Neural cell (in vitro differentiated cells): ENCODE results near the gene MYO18A. TPM values are rescaled to one million over a fixed set of nuclear protein-coding genes. Genes with fewer than 3 reads are reported as not detected.
A peak's percentile ranks its signal among the peaks of the same experiment; 100 is the strongest.

ENCODE experiments used
- H2AFZ ChIP-seq: fragments of 200-600, 300-800 bp; sonication (generic), shearing (Covaris generic); 2 replicates; pipeline ENCODE4 v1.6.0; 2014; ENCODE audit warnings: low read depth, mild to moderate bottlenecking, antibody characterized with exemption, low read length, moderate library complexity
- H3F3A ChIP-seq: fragments of 200-600 bp; shearing (Covaris generic); 2 replicates; pipeline ENCODE4 v1.6.1; 2016; ENCODE audit warnings: mild to moderate bottlenecking, moderate library complexity, mixed read lengths, antibody characterized with exemption, low read length; ENCODE audit not compliant: insufficient read depth, poor library complexity, severe bottlenecking
- H3K27ac ChIP-seq: fragments of 200-600, 300-800 bp; sonication (generic), shearing (Covaris generic); 2 replicates; pipeline ENCODE4 v1.5.1; 2014; ENCODE audit warnings: mild to moderate bottlenecking, low read length, moderate library complexity
- H3K27me3 ChIP-seq: fragments of 300-800, 200-600 bp; sonication (generic), shearing (Covaris generic); 2 replicates; pipeline ENCODE4 v1.6.0; 2014; ENCODE audit warnings: mild to moderate bottlenecking, low read depth, low read length, moderate library complexity; ENCODE audit not compliant: insufficient read depth
- H3K36me3 ChIP-seq: fragments of 300-800, 200-600 bp; sonication (generic), shearing (Covaris generic); 2 replicates; pipeline ENCODE4 v1.5.1; 2014; ENCODE audit warnings: mild to moderate bottlenecking, antibody characterized with exemption, low read length, moderate library complexity; ENCODE audit not compliant: insufficient read depth
- H3K4me2 ChIP-seq: fragments of 300-800, 200-600 bp; sonication (generic), shearing (Covaris generic); 2 replicates; pipeline ENCODE4 v1.6.0; 2014; ENCODE audit warnings: mild to moderate bottlenecking, low read length
- H3K4me3 ChIP-seq: fragments of 300-800, 200-600 bp; sonication (generic), shearing (Covaris generic); 2 replicates; pipeline ENCODE4 v1.5.1; 2014; ENCODE audit warnings: mild to moderate bottlenecking, low read length, moderate library complexity
- H3K79me2 ChIP-seq: fragments of 200-600 bp; shearing (Covaris generic); replicated peaks from 2 replicates; pipeline ENCODE4 v1.6.0; 2014; ENCODE audit warnings: mild to moderate bottlenecking, low read length, moderate library complexity; ENCODE audit not compliant: insufficient read depth
- H3K9ac ChIP-seq: fragments of 300-800, 200-600 bp; sonication (generic), shearing (Covaris generic); 2 replicates; pipeline ENCODE4 v1.6.1; 2016; ENCODE audit warnings: mild to moderate bottlenecking, low read length, mixed read lengths
- H3K9me2 ChIP-seq: fragments of 200-600 bp; shearing (Covaris generic); 2 replicates; pipeline ENCODE4 v1.6.1; 2016; ENCODE audit warnings: mild to moderate bottlenecking, low read length, mixed read lengths; ENCODE audit not compliant: insufficient read depth
- H3K9me3 ChIP-seq: fragments of 200-600, 300-800 bp; sonication (generic), shearing (Covaris generic); 2 replicates; pipeline ENCODE4 v1.6.1; 2016; ENCODE audit warnings: mild to moderate bottlenecking, mixed run types, low read length, moderate library complexity, mixed read lengths
- H4K20me1 ChIP-seq: fragments of 200-600 bp; shearing (Covaris generic); 2 replicates; pipeline ENCODE4 v1.6.1; 2016; ENCODE audit warnings: mild to moderate bottlenecking, mixed run types; ENCODE audit not compliant: insufficient read depth
- CTCF ChIP-seq: fragments of 450-650 bp; IDR thresholded peaks from 2 replicates; pipeline ENCODE4 v1.5.1; 2014; ENCODE audit warnings: antibody characterized with exemption, mild to moderate bottlenecking, moderate library complexity; ENCODE audit not compliant: poor library complexity, severe bottlenecking
- EZH2 ChIP-seq: fragments of 200-600, 300-800 bp; shearing (Covaris generic), sonication (generic); IDR thresholded peaks from 2 replicates; pipeline ENCODE4 v1.6.1; 2014; ENCODE audit warnings: antibody characterized with exemption, low read length, borderline replicate concordance, mild to moderate bottlenecking; ENCODE audit not compliant: insufficient read depth, poor library complexity, severe bottlenecking
- MXI1 ChIP-seq: fragments of 450-650 bp; conservative IDR thresholded peaks from 2 replicates; pipeline ENCODE4 v1.6.1; 2014; ENCODE audit warnings: antibody characterized with exemption, mild to moderate bottlenecking; ENCODE audit not compliant: poor library complexity, severe bottlenecking
- POLR2AphosphoS5 ChIP-seq: IDR thresholded peaks from 2 replicates; pipeline ENCODE4 v1.6.1; 2012
- RAD21 ChIP-seq: fragments of 450-650 bp; conservative IDR thresholded peaks from 2 replicates; pipeline ENCODE4 v1.6.1; 2014; ENCODE audit warnings: antibody characterized with exemption, mild to moderate bottlenecking, moderate library complexity
- REST ChIP-seq: IDR thresholded peaks from 2 replicates; pipeline ENCODE4 v1.6.1; 2012; ENCODE audit warnings: borderline replicate concordance
- TAF1 ChIP-seq: IDR thresholded peaks from 2 replicates; pipeline ENCODE4 v1.6.1; 2012; ENCODE audit warnings: low read depth
- polyA plus RNA-seq: library from polyadenylated mRNA; depleted of rRNA; stranded (reverse); fragments of >200 nt; gene quantifications from 2 replicates; pipeline ENCODE4 v1.2.3, GENCODE V29; 2014

MYO18A gene
- polyA plus RNA-seq, 1 donor from 2014 or later = 21.6 TPM

- no peaks in the 10 kb centered on the region for H3K36me3 ChIP-seq
- H3K4me3 ChIP-seq = no peak overlapping the region
- no peaks in the 10 kb centered on the region for H3F3A ChIP-seq
- H3K9me2 ChIP-seq = no peaks in the 10 kb centered on the region
- H3K27me3 ChIP-seq = no peaks in the 10 kb centered on the region
- H2AFZ ChIP-seq = no peak overlapping the region
- H3K9me3 ChIP-seq = no peaks in the 10 kb centered on the region
- no peaks in the 10 kb centered on the region for H4K20me1 ChIP-seq
- no peaks in the 10 kb centered on the region for H3K79me2 ChIP-seq
- no peak overlapping the region for H3K27ac ChIP-seq
- H3K4me2 ChIP-seq = no peak overlapping the region
- no peak overlapping the region for H3K9ac ChIP-seq
- TF ChIP-seq CTCF = no peak
- peak; percentile 28 for TF ChIP-seq REST
Measured at GRCh38 chr17:29024316-29024952, 155.8 kb downstream of the MYO18A start.

GRCh38 chr17:29022074-29022473 is 158.1 kb downstream of the MYO18A start:
- H3K9me3 ChIP-seq = no peaks in the 10 kb centered on the region
- H3K27ac ChIP-seq = no peak overlapping the region
- no peaks in the 10 kb centered on the region for H3K79me2 ChIP-seq
- H3K4me3 ChIP-seq = no peak overlapping the region
- no peak overlapping the region for H3K9ac ChIP-seq
- no peak for TF ChIP-seq TAF1
- TF ChIP-seq RAD21 = no peak
- no peak for TF ChIP-seq MXI1
- no peak for TF ChIP-seq REST
- no peak for TF ChIP-seq POLR2AphosphoS5
- no peak for TF ChIP-seq EZH2
- no peaks in the 10 kb centered on the region for H3K36me3 ChIP-seq
- H4K20me1 ChIP-seq = no peaks in the 10 kb centered on the region
- no peaks in the 10 kb centered on the region for H3K9me2 ChIP-seq
- no peaks in the 10 kb centered on the region for H3F3A ChIP-seq
- no peak overlapping the region for H3K4me2 ChIP-seq
- H3K27me3 ChIP-seq = no peaks in the 10 kb centered on the region
- no peak overlapping the region for H2AFZ ChIP-seq
